IPS-NIHi11 (cell line): Measurements from ENCODE around the gene MARCHF3.

Experiments
- DNase-seq: peaks from one replicate; pipeline ENCODE4 v3.0.0; 2012; ENCODE audit warnings: mixed read lengths, low spot score

The MARCHF3 gene

DNA sequence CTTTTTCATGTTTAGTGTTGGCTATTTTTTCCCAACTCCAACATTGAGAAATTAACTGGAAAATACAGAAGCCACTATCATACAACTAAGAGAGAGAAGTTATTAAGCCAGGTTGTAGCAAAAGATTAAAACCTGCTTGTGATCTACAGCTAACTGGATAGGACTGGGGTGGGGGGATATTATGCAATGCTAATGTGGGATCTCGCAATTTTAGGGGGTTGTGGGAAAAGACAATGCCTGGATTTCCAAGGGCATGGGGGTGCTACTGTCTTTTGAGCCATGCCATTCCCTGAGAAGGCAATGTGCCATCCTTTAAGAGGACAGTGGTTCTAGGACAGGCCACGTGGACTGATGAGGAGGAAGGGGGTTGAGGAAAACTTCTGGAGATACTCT, 46.5 kb downstream of the MARCHF3 start:
- DNase-seq = no peak

GRCh38 chr5:126982926-126983873, 47.2 kb downstream of the MARCHF3 start:
- DNase-seq = no peak

DNA sequence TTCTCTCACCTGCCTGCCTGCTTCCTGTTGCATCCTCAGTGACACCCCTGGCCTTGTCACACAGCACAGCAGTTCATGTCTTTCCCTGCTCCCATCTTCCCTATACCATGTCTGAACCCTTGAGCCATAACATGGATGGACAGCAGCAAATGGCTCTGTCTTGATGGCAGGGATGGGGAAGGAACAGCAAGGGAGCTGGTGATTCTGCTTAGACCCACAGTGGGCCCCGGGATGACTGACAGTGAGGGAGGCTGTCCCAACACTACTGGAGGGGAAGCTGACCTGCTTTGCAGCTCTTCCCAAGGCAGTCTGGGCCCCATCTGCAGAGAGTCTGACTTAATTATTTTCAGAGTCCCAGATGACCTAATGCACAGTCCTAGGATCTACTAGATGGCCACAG, 48.2 kb downstream of the MARCHF3 start:
- no peak for DNase-seq

- no peak for DNase-seq
These were observed 48.7 kb downstream of the MARCHF3 start for GRCh38 chr5:126981701-126982100.

DNA sequence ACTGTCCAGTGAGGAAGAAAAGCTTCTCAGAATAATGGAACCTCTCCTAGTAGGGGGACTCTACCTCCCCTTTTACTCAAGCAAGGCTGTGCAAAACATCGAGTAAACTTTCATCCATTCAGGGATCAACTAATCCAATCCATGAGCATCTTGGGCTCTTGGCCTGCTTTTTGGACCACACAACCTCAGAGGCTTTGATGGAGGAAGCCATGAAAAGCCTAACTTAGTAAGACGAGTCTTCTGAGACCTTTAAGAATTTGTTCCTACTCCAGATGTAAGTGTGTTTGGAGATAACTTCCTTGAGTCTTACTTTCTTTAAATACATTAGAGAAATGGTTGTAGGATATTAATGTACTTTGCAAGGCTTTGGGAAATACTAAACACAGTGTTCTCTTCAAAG, 49.1 kb downstream of the MARCHF3 start:
- no peak for DNase-seq

- no peak for DNase-seq
These were observed 52.1 kb downstream of the MARCHF3 start for GRCh38 chr5:126978258-126978657.

- DNase-seq = no peak
These were observed 53.7 kb downstream of the MARCHF3 start for GRCh38 chr5:126976520-126977172.

DNA sequence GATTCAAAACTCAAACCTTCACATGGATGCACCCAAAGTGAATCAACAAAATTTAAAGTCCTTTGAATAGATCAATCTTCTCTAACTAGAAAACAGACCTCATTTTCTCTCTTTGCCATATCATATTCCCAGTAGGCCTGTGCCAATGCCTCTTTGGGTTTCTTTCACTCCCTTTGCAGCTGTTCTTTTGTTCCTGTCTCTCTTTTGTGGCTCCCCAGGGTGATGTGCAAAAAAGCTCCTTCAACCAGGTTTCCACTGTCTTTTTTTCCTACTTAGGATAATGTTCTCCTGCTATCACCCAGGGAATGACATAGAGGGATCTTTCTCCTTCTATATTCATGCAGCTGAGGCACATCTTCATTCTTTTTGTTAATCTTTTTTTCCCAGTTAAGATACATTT, 54.6 kb downstream of the MARCHF3 start:
- no peak for DNase-seq

DNA sequence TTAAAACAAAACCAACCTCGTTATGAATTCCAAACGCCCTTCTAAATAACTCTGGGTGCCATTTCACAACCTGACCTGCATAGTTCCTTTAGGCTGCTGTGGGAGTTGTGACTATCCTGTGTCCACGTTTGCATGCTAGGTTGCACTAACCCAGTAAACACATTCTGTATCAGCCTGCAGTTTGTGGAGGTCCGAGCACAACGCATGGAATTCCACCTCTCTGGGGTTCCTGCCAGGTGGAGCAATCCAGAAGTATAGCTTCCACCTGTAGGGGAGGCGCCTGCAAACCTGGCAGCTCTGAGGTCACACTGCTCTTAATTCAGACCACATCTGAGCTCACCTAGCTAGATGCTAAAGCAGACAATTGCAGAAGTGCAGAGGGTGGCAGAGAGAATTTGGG, 57.2 kb downstream of the MARCHF3 start:
- no peak for DNase-seq

DNA sequence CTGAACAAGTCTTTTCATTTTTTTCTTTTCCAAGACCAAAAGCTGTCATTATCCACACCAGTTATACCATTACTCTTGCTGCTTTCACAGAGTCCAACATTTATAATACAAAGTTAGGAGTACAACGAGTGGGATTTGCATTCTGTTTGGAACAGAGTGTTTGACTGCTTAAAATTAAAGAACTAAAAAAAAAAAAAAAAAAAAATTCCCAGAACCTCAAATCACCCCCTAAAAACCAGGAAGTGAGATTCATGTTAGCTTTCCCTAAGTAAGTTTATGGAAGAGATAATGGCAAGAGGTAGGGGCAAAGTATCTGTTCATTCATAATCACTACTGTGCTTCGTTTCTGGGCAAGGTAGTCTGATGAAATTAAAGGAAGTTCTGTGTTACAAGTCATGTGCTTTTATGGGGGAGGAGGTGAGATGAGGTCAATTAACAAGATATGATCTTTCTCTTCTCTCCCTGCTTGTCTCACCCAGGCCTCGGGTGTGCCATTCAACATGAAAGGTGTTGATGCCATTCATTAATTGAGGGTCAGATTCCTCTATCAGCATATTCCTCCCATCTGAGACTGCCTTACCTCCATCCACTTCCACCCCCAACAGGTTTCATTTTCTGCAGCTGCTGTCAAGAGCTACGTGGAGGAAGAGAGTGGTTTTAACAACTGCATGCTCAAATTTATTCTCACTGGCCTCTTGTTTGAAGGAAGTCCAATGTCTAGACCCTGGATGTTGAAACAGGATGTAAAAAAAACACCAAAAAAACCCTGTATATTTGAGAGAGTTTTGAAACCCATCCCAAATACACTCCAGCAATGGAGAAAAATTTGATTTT, 58.1 kb downstream of the MARCHF3 start:
- no peak for DNase-seq

DNA sequence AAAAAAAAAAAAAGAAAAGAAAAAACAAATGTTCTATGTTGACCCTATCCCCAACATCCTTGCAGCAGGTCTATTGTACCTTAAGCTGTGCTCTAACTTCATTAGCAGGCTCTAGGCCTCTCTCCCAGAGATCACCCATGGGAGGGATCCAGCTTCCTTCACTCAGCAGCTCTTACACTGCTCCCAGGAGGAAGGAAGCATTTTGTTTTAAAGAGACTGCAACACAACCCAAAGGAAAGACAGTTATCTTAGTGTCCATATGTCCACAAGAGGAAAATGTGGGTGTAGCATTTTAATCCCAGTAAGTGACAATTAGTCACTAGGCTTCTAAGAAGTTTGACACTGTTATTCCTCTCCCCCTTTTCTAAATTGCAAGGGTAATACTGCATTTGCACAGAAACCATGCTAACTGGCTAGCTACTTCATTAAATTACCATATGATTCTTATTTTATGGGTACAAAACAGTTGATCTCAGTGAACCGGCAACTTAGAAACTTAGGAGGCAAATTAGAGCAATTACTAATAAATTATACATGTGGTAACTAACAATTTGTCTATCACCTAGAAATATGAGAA, 58.8 kb downstream of the MARCHF3 start:
- DNase-seq = no peak

DNA sequence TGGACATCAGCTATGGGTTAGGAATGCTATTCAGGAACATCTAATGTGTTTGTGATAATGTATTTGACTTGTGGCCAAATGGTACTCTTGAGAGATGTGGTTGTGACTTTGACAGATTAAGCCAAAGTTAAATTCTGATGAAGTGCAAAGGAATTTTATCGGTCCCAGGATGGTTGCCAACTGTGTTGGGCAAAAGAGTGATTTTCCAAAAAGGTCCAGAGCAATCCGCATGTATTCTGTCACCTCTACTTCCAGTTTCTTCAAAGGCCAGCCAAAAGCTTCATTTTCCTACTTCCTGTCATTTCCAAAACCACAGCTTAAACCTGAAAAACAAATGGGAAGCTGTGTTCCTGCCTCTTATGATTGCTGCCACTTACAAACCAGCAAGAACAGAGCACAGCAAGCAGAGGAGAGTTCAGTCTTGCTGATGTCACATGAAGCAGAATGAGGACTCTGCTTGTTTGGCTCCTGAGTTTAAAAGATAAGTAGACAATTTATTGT, 59.8 kb downstream of the MARCHF3 start:
- no peak for DNase-seq

DNA sequence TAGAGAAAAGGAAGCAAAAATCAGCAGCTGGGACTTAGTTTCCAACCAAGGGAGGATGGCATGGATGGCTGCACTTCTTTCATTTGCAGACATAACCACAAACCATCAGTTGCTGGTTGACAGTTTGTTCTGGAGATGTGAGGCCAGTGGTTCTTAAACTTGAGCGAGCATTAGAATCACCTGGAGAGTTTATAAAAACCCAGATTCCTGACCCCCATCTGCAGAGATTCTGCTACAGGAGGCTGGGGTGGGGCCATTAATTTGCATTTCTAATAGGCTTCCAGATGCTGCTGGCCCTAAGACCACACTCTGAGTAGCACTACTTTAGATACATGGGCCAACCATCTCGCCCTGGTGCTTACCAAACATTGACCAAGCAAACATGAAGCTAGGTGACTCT, 60.8 kb downstream of the MARCHF3 start:
- DNase-seq = no peak

- no peak for DNase-seq
These were observed 62.4 kb downstream of the MARCHF3 start for GRCh38 chr5:126967808-126968466.

DNA sequence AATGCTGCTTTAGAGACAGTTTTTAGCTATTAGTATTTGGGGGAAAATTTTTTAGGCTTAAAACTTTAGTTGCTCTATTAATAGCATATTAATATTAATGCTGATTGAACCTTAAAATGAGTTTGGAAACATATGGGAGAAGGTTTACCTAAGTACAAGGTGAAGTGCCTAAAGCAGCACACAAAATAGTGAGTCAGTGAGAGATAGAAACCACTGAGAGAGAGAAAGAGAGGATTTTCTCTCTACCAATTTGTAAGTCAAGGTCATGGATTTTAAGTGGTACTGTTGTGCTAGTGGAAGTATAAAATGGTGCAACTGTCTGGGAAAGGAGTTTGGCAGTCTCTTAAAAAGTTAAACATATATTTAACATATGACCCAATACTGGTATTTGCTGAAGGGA, 64.9 kb downstream of the MARCHF3 start:
- DNase-seq = no peak

DNA sequence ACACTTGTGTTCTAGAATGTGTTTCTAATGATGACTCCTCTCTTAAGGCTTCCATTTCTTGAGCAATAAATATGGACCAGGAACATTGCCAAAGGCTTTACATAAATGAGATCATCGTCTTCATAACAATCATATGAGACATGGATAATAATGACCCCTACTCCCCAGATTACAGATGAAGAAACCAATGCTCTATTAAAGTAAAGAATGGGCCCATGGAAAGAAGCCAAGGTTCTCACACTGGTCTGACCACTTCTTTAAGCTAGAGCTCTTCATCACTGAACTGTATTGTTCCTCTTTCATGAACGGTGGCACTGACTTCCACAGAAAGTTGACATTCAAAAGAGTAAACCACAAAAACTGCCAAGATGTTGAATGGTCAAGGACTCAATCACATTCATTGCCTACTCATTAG, 65.3 kb downstream of the MARCHF3 start:
- DNase-seq = no peak

- DNase-seq = no peak
These were observed 66.5 kb downstream of the MARCHF3 start for GRCh38 chr5:126963822-126964375.

GRCh38 chr5:126961702-126962101, 68.7 kb downstream of the MARCHF3 start:
- DNase-seq = no peak

- no peak for DNase-seq
These were observed 69.2 kb downstream of the MARCHF3 start for GRCh38 chr5:126961128-126961527.

DNA sequence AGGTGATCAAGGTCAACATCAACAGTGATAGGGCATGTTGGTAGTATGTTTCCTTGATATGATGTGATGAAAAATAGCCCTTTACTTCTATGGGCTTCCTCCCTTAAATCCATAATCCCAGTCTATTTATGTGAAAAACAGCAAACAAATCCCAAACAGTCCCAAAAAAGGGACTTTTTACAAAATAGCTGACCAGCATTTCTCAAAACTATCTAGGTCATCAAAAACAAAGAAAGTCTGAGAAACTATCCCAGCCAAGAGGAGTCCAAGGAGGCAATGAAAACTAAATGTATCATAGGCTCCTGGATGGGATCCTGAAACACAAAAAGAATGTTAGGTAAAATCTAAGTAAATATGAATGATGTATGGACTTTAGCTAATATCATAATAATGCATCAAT, 71.2 kb downstream of the MARCHF3 start:
- no peak for DNase-seq

DNA sequence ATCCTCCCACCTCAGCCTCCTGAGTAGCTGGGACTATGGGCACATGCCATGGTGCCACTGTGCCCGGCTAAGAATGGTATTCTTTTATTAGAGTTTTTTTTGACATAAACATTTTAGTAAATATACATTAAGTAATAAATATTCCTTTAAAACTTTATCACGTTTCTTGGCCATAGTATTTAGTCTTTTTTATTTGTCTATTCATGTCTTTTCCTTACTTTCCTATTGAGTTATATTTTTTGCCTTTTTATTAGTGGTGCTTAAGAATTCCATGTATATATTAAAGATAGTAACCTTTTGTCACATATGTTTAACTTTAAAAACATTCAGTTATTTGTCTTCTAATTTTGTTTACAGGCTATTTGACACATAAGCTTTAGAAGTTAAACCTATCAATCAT, 73.4 kb downstream of the MARCHF3 start:
- no peak for DNase-seq
